GM18867 (cell line): ENCODE data around the gene KRT23.

Experiments used
- ATAC-seq: cut with Tn5 transposase; IDR thresholded peaks from one replicate; pipeline ENCODE4 v1.9.1; 2021; ENCODE audit warnings: mild to moderate bottlenecking, moderate library complexity; ENCODE audit not compliant: unreplicated experiment

The KRT23 gene

DNA sequence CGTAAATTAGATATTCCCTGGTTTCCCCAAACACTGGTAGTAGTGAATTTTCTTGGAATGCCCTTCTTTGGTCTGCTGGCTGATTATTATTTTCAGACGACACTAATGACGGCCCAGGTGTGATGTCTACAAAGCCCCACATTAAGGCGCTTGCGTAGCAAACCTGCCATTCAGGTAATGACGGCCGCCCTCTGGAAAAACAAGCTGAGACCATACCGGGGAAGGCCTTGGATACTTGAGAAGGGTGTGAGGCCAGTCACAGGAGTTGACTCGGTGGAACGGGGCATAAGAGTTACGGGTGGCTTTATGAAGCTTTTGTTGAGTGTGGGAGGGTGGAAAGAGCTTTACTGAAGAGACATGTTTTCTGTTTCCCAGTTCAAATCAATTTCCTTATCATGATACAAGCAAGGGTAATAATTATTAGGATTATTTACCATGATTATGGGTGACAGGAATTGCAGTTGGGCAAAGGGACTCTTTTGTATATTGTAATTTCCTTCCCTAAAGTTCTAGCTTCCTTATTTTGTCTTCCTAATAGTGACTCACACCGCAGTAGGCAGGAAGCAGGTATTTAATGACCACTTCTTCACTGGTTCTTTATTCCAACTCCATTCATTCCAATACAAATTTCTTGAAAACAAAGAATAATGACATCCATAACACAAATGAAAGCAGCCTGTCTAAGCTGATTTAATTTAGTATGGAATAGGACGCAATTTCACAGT, 24.8 kb downstream of the KRT23 start:
- no peak for ATAC-seq

DNA sequence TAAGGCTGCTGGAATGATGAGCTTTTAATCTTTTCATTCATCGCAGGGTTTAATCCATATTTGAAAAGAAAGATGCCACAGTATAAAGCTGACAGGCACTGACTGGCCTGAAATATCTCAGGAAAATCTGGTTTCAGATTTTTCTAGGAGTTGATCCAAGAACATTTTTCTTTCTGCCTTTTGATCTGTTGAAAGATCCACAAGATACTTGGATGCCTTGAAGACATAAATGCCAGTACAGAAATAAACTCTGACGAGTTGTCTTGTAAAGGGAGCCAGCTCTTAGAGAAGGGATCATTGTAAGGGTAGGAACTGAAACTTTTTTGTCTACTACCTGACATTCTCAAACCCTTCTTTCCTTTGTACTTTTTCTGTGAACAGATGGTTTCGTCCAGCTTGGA, 27.0 kb downstream of the KRT23 start:
- no peak for ATAC-seq

DNA sequence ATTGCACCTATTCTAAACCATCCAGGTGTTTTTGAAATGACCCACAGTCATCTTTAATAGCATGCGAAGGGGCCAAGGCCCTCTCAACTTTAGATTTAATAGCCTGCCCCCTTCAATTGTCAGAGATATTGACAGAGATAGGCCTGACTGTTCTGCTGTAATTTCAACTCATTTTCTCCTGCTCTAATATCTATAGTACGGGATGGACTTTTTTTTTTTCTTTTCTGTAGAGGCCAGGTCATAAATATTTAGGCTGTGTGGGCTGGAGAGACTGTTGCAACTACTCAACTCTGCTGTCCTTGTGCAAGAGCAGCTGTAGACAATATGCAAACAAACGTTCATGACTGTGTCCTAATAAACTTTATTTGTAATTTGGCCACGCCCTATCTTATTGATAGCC, 27.7 kb downstream of the KRT23 start:
- ATAC-seq, result no peak

DNA sequence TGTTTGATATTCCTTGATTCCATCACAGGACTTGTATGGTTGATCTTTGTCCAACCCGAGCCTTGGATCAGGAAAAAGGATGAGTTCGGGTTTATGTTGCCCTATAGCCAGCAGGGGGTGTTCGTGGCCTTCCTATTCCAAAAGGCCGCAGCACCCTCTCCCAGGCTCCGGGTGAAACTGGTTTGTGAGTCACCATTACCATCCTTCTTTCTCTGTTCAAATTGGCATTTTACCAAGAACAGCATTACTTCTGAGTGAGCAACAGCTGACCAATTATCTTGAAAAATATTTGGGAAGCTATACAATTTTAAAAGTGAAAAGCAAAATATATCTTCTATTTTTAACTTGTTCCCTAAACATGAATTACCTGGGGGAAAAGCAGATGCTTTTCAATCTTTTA, 28.1 kb downstream of the KRT23 start:
- ATAC-seq, result no peak

DNA sequence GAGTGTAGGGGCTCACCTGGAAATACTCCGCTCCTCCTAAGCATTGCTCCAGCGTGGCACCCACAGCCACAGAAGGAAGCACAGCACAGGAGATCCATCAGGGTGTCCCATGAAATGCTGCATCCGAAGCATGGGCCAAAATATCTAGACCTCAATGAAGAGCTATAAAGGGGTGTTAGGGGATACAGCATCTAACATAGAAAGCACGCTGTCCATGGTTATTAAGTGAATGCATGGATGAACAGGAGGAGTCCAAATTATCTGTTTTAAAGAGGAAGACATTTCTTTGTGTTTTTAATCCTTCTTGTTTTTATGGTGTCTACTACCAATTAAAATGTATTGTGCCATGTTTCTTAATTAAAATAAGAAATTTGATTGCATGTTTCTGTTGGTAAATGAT, 30.8 kb downstream of the KRT23 start:
- no peak for ATAC-seq

DNA sequence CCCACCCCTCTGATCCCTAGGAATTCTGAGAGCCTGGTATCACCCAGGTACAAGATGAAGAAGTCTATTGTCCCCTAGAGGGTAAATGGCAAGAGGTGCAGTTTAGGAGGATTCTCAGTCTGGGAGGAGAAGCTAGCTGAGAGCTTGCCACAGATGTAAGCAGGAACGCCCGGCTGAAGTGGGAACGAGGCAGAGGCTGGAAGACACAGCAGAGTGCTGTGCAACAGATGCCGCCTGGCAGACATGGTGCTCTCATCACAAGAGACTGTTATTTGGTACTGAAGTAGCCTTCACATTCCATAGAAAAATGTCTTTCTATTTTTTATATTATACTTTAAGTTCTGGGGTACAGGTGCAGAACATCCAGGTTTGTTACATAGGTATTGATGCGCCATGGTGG, 32.1 kb downstream of the KRT23 start:
- ATAC-seq, result no peak

DNA sequence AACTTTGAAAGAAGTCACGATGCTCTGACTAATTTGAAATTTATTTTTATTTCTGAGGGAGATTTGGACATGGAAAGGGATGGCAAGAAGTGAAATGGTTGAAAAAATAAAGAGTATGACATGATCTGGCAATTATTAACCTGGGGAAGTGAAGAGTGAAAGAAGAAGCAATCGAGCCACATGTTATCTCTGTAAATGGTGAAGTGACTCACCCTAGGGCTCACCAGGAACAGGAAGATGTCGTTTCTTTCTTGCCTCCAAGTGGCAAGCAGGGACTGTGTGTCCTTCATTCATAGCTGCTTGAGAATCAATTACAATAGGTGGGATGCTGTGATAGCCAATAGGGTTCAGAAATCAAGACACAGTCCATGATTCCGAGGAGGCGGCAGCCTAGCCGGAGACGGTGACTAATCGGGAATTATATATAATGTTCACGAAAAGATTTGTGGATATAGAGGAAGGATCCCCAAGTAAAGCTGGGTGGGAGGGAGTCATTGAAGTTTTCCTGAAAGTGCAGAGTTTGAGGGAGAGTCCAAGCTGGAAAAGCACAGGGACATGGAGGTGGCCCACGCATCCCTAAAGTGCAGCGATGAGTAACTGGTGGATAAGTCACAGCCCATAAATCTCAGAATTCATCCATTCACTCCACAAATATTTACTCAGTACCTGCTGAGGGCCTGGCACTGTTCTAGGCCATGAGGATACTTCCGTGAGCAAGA, 34.2 kb downstream of the KRT23 start:
- no peak for ATAC-seq

DNA sequence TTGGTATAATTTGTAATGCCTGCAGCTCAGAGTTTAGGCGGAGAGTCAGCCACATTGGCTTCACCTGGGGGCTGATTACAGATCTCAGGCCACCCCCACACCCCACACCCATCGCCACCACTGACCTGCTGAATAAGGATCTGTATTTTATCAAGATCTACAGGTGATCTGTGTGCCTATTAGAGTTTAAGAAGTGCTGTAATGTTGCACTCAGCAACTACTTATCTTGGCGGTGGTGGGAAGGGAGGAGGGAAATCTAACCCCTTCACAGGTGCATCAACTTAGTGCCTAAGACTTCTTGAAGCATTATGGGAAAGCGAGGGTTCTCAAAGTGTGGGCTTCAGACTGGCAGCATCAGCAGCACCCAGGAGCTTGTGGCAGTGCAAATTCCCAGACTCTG, 34.9 kb downstream of the KRT23 start:
- no peak for ATAC-seq

DNA sequence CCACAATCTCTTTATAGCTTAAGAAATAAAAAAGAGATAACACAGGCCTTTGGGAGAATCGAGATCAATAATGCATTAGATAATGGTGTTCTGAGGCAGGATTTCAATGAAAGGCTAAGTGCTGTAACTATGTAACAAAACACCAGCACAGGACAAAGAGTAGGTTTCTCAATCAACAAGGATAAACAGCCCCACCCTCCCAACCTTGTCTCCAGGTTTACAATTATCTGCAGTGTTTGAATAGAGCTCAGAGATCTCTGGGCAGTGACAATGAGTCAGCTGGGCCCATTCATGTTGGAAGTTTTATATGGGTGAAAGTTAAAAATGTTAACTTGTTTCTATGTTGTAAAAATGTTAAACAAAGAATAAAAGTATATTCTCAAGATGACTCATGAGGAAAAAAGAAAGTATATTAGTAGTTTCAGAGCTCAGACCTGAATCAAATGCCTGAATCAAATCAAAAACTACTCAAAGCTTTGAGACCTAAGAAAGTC, 35.4 kb downstream of the KRT23 start:
- ATAC-seq, result no peak

DNA sequence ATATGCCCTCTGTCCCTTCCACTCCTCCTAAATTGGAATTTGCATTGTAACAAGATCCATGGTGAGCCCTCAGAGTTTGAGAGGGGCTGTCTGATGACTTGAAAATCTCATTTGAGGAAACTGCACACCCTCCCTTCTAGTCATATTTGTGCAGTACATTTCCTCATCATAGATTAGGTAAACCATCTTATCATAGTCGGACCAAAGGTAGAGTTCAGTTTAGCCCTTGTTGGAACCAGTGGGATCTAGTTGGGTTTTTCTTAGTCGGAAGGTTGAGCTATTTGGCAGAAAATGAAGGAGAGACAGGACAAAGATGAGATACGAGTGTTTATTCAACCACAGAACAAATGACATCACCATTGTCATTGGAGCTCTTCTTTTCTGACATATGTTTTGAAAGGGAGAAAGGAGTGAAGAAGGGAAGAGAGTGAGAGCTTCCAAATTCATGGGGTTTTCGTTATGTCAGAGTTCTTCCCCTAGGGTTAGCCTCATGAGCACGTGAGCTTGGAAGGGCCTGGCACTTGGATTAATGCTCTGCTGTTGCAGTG, 36.6 kb downstream of the KRT23 start:
- ATAC-seq, result no peak

DNA sequence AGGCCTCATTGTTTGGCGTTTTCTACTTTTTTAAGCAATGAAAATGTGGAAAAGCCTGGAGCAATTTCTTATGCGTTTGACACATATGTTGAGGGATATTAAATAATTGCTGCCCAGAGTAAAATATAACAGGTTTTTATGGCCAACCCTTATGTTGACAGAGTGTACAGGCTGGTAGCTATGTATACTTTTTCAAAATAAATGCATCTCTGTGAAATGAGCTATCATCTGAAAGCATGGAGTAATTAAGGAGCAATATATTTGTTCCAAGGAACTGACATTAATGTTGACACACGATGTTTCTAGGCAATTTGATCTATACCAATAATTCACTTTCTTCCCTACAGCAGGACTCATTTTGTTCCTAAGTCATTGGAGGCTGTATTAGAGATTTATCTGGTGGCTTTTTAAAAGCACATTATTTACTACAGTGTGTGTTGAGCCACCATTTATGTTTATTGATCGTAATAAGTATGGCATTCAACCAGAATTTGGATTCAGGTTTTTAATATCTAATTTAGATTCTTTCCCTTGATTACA, 40.5 kb downstream of the KRT23 start:
- no peak for ATAC-seq

DNA sequence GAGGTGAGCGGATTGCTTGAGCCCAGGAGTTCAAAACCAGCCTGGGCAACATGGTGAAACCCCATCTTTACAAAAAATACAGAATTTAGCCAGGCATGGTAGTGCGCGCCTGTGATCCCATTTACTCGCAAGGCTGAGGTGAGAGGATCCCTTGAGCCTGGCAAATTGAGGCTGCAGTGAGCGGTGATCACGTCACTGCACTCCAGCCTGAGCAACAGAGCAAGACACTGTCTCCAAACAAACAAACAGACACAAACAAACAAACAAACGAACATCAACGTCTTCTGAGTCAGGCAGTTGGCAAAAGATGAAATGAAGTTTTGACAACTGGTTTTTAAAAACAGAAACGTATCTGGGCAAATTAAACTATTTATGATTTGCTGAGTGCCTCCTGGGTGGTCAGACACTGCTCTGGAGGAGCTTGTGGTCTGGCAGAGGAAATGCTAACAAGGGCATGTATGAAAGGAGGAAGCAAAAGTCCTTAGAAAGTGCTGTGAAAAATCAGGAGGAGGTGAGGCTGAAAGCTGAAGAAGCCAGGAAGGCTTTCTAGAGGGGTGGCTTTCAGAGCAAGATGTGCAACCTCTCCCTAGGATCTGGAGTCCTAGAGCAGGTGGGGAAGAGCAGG, 42.2 kb downstream of the KRT23 start:
- no peak for ATAC-seq

DNA sequence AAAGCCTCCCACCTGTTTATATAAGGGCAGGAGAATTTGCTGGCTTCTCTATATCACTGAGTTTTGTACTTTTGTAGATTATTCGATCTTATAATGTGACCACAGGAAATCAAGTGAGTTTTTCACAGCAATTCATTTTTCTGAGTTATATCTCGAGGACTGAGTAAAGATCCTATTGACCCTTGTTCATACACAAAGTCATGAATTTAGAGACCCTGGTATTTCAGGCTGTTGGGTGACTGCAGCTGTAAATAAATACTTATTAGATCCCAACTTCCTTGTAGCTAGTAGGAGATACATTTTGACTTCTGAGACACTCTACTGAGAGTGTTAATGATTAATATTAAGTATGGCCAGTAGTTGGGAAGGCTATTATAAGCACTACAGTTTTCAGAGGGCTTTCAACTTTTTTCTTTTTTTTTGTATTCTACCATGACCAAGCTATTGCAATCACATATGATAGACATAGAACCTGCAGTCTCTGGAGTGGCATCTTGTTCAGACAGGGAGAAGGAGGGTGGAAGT, 49.2 kb downstream of the KRT23 start:
- no peak for ATAC-seq

DNA sequence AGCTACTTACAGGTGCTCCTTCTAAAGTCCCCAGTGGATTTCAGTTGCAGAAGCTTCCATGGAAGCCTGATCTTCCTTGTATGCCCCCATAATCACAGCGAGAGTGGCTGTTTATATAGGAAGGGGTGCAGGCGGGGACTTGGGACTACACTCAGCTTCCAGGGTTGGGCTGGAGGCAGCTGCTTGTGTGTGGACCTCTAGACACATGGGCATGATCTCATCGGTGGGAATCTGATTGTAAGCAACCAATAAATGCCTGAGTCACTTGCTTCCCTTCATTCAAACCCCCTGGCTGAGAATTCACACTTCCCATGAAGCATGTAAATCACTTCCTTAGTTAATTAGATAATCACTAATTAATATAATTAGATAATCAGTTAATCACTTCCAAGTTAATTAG, 51.4 kb downstream of the KRT23 start:
- no peak for ATAC-seq

DNA sequence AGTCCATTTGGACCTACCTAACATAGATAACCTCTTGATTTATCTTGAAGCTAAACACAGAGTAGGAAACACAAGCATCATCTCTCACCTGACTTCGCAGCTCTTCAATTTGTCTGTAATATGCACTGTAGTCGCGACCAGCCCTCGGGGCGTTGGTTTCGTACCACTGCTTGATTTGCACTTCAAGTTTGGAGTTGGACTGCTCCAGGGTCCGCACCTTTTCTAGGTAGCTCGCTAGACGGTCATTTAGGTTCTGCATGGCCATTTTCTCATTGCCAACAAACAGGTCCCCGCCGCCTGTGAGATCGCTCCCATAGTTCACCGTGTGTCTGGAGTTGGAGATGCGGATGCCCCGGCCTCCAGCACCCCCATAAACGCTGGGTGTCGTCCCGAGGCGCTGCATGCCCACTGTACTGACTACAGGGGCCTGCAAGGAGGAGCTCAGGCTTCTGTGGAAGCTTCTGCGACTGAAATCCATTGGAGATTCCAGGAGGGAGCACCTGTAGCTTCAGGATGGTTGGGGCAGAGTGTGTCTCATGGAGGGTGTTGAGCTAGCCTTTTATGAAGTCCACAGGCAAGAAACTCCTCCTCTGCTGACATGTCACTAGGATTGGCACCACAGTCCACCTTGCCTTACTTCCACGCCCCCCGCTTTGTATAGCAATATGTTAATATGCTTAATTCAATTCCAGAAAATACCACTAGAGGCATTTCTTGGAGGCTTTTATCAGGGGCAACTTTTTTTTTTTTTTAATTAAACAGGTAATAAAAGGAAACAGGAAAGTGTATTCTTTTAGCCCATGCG, 52.5 kb downstream of the KRT23 start, which contains the start of gene KRT20:
Gene KRT20 (minus strand): TSS at position 535 of the 805 bp plus-strand sequence. CDS start 57 bp downstream, at position 478.
- no peak for ATAC-seq

DNA sequence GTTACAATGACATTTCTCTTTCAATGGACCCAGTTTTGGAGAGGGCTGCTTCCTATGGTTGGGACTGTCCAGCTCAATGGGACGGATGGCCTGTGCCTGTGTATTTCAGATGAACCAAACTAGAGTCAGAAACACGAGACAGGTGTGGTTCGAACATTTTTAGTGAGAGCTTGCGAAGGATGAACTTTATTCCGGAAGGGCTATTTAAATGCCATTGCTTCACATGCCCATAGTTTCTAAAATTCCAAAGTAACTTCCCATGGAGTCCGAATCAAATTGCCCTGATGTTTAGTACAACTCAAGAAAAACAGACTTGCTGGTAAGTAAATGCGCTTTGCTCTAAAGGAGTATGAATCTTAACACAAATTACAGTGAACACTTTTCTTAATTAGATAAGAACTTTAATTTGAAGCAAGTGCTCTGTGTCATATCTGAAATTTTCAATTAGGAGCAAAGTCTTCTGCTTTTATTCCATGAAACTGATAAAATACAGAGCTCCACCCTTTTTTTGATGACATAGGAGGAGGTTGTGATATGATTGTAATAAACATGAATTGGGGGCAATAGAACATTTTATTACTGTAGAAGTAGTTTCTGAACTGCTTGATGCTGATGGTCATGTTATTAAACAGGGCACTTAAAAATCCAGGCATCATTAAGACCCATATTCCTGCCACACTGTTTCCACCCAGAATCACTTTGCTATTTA, 53.7 kb downstream of the KRT23 start:
- no peak for ATAC-seq

DNA sequence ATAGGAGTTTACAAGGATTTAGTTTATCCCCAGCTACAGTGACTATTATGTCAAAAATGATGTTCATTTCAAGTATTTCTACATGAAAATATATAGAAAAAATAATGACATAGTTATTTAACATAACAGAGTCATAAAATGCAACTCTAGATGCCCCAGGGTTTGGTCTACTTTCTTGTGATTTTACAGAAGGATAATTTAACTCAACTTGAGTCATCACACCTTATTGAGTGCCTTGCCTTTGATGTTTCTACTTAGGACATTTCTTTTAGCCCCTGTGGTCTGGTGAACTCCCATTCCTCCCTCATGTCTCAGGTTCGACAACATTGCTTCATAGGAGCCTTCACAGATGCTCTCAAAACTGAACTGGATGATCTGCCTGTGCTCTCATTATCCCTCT, 54.4 kb downstream of the KRT23 start:
- no peak for ATAC-seq

DNA sequence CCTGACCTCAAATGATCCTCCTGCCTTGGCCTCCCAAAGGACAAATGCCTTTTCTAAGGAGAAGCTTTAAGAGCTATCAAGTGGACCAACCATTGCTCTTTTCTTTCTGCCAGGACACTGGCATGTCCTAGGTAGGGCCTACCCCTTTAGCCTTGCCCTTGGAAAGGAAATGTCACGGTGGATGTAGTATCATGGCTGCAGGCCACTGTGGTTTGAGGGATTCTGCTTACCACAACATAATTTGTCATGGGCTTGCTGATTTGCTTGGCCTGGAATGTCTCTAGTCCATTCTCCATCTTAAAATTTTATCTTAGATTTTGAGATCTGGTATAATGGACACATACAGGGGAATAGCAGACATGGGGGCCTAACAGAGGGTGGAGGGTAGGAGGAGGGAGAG, 58.4 kb downstream of the KRT23 start:
- ATAC-seq, result no peak

DNA sequence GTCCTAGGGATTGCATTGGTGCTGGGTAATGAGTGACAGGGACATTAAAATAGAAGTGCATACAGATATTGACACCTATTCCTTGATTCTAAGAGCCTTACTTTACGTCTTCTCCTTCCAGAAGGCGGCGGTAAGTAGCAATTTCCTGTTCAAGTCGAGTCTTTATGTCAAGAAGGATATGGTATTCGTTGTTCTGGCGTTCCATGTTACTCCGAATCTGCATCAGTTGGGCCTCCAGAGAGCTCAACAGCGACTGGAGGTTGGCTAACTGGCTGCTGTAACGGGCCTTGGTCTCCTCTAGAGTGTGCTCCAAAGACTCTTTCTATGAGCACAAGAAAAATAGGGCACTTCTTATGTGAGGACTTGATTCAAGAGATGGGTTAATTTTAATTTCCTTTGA, 59.4 kb downstream of the KRT23 start:
- ATAC-seq, result no peak

DNA sequence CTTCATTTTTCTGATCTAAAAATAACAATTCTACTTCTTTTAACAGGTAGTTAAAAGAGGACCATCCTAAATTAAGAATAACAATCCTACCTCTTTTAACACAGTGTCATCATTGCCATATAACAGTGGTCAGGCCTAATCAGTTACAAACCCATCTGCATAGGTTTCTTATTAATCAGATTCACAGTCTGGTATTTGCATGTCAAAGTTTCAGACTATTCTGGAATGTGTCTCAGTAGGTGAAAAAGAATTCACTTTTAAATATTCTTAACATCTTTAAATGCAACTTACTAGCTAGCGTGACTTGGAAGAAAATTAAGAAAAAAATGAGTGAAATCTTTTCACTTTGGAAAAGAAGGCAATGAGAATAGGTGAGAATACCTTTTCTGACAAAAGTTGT, 63.6 kb downstream of the KRT23 start:
- ATAC-seq, result no peak
